Testis (tissue), 3 donors: ENCODE measurements around the gene PRM1. TPM values are rescaled to one million over a fixed set of nuclear protein-coding genes. Genes with fewer than 3 reads are reported as not detected.

Experiments used
- DNase-seq: peaks from one replicate; pipeline ENCODE4 v3.0.0-alpha.2; 2019
- H3K27ac ChIP-seq, 2 donors: fragments of 200-600 bp; sonication (generic); one replicate each; pipeline ENCODE4 v1.5.1; 2019
- H3K27me3 ChIP-seq: fragments of 200-600 bp; sonication (generic); one replicate; pipeline ENCODE4 v1.5.1; 2019
- H3K36me3 ChIP-seq: fragments of 200-600 bp; sonication (generic); one replicate; pipeline ENCODE4 v1.5.1; 2017; ENCODE audit warnings: low read depth; ENCODE audit errors: missing control alignments
- H3K4me1 ChIP-seq: fragments of 200-600 bp; sonication (generic); one replicate; pipeline ENCODE4 v1.5.1; 2019
- H3K4me3 ChIP-seq, 2 donors: fragments of 200-600 bp; sonication (generic); one replicate each; pipeline ENCODE4 v1.5.1; 2017 to 2019
- H3K9me3 ChIP-seq: fragments of 200-600 bp; sonication (generic); one replicate; pipeline ENCODE4 v1.5.1; 2017
- CTCF ChIP-seq, 3 experiments: fragments of 450-650 bp in 2 of 3; fragments of 200-600 bp in 1 of 3; sonication (generic) in 1 of 3; IDR thresholded peaks; one replicate each; pipeline ENCODE4 v1.5.1; 2016 to 2019; ENCODE audit warnings: antibody characterized with exemption in 3 of 3, mild to moderate bottlenecking in 2 of 3, moderate library complexity in 1 of 3
- POLR2A ChIP-seq: fragments of 450-650 bp; IDR thresholded peaks from one replicate; pipeline ENCODE4 v1.6.1; 2017; ENCODE audit warnings: antibody characterized with exemption, mild to moderate bottlenecking, moderate library complexity
- WGBS, 2 donors: methylation state at CpG; one replicate each; pipeline ENCODE4 v1.1.5; 2018; 5-methylcytosine and 5-hydroxymethylcytosine counted together
- intact Hi-C: fragments of 100-400 bp; cut with DNase I; formaldehyde crosslinking; loops from one replicate; pipeline ENCODE4 v1.15.1; 2023; ENCODE audit warnings: low total_unique reads
- polyA plus RNA-seq: library from polyadenylated mRNA; stranded (reverse); fragments of 350-450 nt; fragmentation: Illumina TruSeq; extraction: RNeasy Lipid Tissue Mini Kit (QIAGEN cat#74804); gene quantifications from one replicate; pipeline ENCODE4 v1.2.3, GENCODE V29; 2014; ENCODE audit warnings: low read depth, low replicate concordance; ENCODE audit not compliant: insufficient read depth
- total RNA-seq, 2 donors: library from RNA; depleted of rRNA; stranded (reverse); fragments of >200 nt; gene quantifications; one replicate each; pipeline ENCODE4 v1.2.3, GENCODE V29; 2016

Gene PRM1
- total and polyA plus RNA-seq, 3 donors from 2014 or later = 7,819 to 32,936 (median 15,171) TPM

- no peaks in the 10 kb centered on the region for H3K27me3 ChIP-seq
- no peaks in the 10 kb centered on the region for H3K4me1 ChIP-seq
- no peaks in the 10 kb centered on the region for H3K36me3 ChIP-seq
- no peak overlapping the region for H3K27ac ChIP-seq
- H3K4me3 ChIP-seq = no peak overlapping the region
- 89 to 93% methylated on average over 7 of the region's 7 CpGs for WGBS, 2 donors
- DNase-seq = no peak
- H3K9me3 ChIP-seq = no peaks in the 10 kb centered on the region
- intact Hi-C loops = no loop called here
- TF ChIP-seq POLR2A = no peak
- no peak for TF ChIP-seq CTCF (IDR thresholded peaks at IDR 0.05)
Measured at GRCh38 chr16:11274964-11275363, 6.2 kb downstream of the PRM1 start.

- Histone ChIP-seq H3K9me3 (no peaks in the 10 kb centered on the region), H3K27me3 (no peaks in the 10 kb centered on the region), H3K4me1 (no peaks in the 10 kb centered on the region), H3K27ac (no peak overlapping the region), H3K36me3 (no peaks in the 10 kb centered on the region), H3K4me3 (no peak overlapping the region)
- intact Hi-C loops = no loop called here
- 68 to 69% methylated on average over 3 of the region's 3 CpGs for WGBS, 2 donors
- no peak for TF ChIP-seq CTCF (IDR thresholded peaks at IDR 0.05)
- no peak for TF ChIP-seq POLR2A
- DNase-seq = no peak
Measured at GRCh38 chr16:11273721-11274324, 7.3 kb downstream of the PRM1 start.

GRCh38 chr16:11272921-11273720 lies 8.0 kb downstream of the PRM1 start, which contains the start of gene PRM3:
Gene PRM3 (minus strand): TSS chr16:11273629. CDS start chr16:11273595, 34 bp downstream.
- H3K27me3 ChIP-seq = no peaks in the 10 kb centered on the region
- H3K27ac ChIP-seq = no peak within 1 kb of the TSS
- H3K4me1 ChIP-seq = no peaks in the 10 kb centered on the region
- no peak for DNase-seq
- H3K36me3 ChIP-seq = no peaks in the 10 kb centered on the region
- H3K4me3 ChIP-seq = no peak within 1 kb of the TSS
- TF ChIP-seq CTCF (IDR thresholded peaks at IDR 0.05) = no peak
- TF ChIP-seq POLR2A = no peak
- WGBS, 2 donors = 56 to 71% methylated on average over 18 to 30 of the region's 30 CpGs
- H3K9me3 ChIP-seq = no peaks in the 10 kb centered on the region
- intact Hi-C loops = no loop called here

- TF ChIP-seq POLR2A (no peak), CTCF (IDR thresholded peaks at IDR 0.05) (no peak)
- intact Hi-C loops = no loop called here
- Histone ChIP-seq H3K27ac (no peak overlapping the region), H3K36me3 (no peaks in the 10 kb centered on the region), H3K27me3 (no peaks in the 10 kb centered on the region), H3K4me1 (no peaks in the 10 kb centered on the region), H3K9me3 (no peaks in the 10 kb centered on the region), H3K4me3 (no peak overlapping the region)
- WGBS, 2 donors = 77 to 84% methylated on average over 6 of the region's 6 CpGs
- DNase-seq = no peak
Measured at GRCh38 chr16:11272484-11272883, 8.6 kb downstream of the PRM1 start.
